Measurements from ENCODE around the gene EDEM2.
A peak's percentile ranks its signal among the peaks of the same experiment; 100 is the strongest.

The EDEM2 gene

GRCh38 chr20:35125753-35126152 lies 21.4 kb downstream of the EDEM2 start:
- DNase-seq: no peak

- DNase-seq: peak; percentile 52 to 60
These were observed 24.3 kb downstream of the EDEM2 start for GRCh38 chr20:35122756-35123405.

DNA sequence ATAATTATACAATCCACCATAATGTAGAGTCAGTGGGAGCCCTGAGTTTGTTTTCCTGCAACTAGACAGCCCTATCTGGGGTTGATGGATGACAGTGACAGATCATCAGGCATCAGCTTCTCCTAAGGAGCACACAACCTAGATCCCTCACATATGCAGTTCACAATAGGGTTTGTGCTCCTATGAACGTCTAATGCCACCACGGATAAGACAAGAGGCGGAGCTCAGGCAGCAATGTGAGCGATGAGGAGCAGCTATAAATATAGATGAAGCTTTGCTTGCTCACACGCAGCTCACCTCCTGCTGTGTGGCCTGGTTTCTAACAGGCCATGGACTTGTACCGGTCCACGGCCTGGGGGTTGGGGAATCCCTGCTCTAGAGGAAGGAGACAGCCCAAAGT lies 25.9 kb downstream of the EDEM2 start:
- no peak for DNase-seq

DNA sequence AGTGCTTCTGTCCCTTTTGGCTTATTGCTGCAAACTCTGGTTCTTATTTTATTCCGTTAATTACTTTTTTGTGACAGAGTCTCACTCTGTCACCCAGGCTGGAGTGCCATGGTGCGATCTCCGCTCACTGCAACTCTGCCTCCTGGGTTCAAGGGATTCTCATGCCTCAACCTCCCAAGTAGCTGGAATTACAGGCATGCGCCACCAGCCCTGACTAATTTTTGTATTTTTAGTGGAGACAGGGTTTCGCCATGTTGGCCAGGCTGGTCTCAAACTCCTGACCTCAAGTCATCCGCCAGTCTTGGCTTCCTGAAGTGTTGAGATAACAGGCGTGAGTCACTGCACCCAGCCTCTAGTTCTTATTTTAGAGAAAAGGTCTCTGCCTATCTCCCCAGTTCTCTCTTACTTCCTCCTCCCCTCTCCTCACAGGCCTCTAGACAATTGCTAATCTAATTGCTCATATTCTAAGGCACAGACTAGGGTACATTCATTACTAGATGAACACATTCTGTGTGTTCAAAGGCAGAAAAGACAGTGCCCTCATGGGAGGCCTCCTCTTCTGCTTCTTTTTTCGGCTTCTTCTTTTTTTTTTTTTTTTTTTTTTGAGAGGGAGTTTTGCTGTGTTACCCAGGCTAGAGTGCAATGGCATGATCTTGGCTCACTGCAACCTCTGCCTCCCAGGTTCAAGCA lies 27.0 kb downstream of the EDEM2 start:
- DNase-seq: peak; percentile 92 to 94

- DNase-seq: no peak
These were observed 29.5 kb downstream of the EDEM2 start for GRCh38 chr20:35117629-35118028.

DNA sequence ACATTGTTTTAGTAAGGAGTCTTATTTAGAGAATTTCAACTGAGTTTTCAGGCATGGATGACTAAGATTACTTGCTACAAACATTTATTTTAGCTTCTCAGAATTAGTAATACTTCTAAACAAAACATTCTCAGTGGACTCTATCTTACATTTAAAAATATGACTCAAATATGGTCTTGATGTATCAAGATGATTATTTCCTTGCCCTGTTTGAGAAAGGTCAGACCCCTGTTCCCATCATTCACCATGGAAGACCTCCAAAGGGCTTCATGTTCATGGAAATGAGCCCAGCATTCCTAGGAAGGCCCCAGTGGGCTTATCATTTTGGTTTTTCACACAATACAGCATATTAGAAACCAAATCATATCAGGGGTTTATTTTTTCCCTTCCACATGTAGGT lies 29.9 kb downstream of the EDEM2 start:
- no peak for DNase-seq

DNA sequence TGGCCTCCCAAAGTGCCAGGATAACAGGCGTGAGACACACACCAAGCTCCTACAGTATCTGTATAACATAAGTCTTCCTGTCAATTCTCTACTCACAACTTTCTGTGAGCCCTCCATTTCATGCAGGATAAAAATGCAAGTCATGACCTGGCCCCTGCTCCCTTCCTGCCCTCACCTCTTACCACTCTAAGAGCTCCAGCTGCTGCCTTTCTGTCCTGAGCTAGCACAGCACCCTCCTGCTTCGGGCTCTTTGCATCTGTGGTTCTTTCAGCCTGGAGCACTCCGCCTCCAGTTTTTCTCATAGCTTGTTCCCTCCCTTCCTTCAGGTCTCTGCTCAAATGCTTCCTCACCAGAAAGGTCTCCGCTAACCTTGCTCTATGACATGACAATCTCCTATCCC lies 30.9 kb downstream of the EDEM2 start:
- DNase-seq: no peak

DNA sequence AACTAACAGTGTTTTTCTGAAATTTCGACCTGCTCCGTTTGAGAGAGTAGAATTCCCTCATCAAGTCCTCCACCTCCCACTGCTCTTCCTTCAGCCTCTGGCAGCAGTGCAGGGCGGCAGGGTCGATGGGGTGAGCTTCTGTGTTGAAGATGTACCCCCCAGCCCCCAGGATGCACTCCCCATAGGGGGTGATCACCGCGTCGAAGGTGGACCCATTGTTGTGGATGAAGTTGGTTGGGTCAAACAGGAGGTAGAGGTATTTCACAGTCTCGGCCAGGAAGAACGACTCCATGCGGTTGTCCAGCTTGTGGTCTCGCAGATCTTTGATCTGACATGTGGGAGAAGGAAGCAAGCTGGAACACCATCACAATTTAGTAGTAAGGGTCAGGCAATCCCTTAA lies 31.5 kb downstream of the EDEM2 start:
- no peak for DNase-seq

- DNase-seq: peak; percentile 22 to 67
These were observed 34.9 kb downstream of the EDEM2 start for GRCh38 chr20:35112276-35112675.

GRCh38 chr20:35111141-35111888 lies 35.8 kb downstream of the EDEM2 start:
- peak; percentile 63 to 75 for DNase-seq

DNA sequence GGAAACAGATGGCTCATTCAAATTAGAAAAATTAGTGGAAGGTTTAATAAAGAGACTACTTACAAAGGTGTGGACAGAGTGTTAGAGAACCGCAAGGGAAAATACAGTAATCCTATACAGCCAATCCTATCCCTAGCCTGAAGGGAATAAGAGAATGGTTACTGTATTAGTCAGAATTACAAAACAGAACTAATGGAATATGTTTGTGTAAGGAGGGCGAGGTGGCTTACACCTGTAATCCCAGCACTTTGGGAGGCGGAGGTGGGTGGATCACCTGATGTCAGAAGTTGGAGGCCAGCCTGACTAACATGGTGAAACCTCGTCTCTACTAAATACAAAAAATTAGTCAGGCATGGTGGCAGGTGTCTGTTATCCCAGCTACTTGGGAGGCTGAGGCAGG lies 38.2 kb downstream of the EDEM2 start:
- DNase-seq: no peak

GRCh38 chr20:35106827-35107380 lies 40.2 kb downstream of the EDEM2 start:
- no peak for DNase-seq

DNA sequence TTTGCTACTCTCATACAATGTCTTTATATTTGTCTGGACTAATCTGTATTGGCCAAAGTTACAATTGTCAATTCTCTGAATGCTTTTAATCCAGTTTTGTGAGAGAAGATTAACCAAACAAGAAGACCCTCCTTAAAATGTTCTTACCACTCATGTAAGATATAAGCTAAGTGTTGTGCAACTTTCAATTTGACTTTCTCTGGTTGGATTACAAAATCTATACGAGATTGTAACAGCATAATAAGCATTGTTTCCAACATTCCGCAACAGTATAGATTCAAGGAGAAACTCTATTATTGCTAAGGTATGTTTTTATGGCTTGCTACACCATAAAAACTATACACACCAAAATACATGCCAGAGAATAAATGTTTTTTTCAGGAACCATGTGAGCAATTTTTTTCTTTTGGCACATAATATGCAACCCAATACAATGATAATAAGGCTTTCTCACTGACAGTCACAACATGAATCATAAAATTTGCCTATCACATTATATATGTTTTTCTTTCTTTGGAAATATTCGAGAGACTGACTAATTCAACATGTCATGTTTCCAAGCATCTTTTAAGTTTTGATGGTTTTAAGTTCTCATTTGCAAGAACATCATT lies 42.3 kb downstream of the EDEM2 start:
- DNase-seq: no peak

DNA sequence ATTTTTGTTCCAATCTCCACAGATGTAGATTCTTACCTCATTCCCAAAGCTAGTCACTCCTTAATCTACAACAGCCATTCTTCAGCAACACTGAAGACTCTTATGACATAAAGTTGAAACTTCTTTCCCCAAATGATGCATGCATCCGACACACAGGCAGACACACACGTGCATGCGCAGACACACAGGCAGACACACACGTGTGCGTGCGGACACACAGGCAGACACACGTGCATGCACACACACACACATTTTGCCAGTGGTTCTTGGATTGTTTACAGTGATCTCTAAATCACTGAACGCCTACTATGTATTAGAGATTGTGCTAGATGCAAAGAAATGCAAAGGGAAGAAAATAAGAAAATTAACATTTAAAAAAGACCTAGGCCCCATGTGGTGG lies 45.5 kb downstream of the EDEM2 start:
- DNase-seq: no peak

- DNase-seq: peak; percentile 11 to 35
These were observed 53.8 kb downstream of the EDEM2 start for GRCh38 chr20:35093267-35093884.

DNA sequence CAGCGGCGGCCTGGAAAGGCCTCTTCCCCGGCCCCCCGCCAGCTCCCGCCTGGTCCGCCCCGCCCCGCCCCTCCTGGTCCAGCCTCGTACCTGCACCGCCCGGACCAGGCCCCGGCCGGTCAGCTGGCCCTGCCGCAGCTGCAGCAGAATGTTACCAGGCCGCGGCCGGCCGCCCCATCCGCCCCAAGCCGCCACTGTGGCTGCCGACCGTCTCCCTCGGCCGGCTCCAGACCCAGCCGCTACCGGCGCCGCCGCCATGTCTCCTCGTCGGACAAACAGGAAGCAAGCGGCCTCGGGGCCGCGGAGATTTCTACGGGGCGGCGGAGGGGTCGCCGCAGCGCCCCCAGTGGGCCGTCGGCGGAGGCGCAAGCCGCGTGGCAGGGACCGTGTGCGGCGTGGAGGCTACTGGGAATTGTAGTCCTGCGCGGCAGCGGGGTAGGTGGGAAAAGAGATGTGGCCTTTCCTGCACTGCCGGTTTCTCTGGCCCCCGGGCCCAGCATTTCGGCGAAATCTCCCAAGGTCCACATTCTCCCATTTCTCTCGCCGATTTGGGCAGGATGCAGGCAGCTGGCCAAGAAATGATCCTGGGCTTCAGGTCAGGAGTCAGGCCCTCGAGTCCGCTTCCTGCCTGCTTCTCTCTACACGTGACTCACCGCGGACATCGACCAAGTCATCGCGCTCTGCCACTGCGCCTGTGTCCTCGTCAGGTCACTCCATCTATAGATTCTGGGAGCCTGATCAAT lies 54.4 kb downstream of the EDEM2 start, which contains the start of gene TRPC4AP:
Gene TRPC4AP (minus strand): TSS at position 284 of the 743 bp plus-strand sequence. CDS start 26 bp downstream, at position 258.
- peak; percentile 91 to 93 for DNase-seq

DNA sequence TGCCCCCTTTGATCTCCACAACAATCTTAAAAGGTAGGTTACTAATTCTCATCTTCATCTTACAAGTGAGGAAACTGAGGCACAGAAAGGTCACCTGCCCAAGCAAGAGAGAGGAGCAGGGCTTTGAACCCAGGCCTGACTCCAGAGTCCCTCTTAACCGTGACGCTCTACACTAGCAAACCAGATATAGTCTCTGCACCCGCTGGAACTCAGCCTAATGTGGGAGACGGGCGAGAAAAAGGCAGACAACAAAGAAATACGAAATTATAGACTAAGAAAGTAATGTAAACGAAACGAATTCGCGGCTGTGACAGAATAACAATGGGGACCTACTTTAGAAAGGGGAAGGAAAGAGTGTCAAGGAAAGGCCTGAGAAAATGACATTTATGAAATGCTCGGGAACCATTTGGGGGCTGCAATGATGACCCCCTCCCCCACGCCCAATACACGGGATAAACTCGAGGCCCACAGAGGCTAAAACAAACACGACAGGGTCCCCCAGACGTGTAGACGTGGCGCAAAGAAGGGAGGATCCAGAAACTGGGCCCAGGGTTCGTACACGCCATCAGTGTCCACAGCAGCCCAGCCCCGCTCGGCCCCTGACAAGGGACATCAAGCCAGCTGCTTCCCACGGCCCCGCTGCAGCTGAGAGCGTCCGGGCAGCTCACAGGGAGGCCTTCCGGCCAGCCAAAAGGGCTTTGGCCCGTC lies 55.2 kb downstream of the EDEM2 start:
- DNase-seq: peak; percentile 3 to 8

DNA sequence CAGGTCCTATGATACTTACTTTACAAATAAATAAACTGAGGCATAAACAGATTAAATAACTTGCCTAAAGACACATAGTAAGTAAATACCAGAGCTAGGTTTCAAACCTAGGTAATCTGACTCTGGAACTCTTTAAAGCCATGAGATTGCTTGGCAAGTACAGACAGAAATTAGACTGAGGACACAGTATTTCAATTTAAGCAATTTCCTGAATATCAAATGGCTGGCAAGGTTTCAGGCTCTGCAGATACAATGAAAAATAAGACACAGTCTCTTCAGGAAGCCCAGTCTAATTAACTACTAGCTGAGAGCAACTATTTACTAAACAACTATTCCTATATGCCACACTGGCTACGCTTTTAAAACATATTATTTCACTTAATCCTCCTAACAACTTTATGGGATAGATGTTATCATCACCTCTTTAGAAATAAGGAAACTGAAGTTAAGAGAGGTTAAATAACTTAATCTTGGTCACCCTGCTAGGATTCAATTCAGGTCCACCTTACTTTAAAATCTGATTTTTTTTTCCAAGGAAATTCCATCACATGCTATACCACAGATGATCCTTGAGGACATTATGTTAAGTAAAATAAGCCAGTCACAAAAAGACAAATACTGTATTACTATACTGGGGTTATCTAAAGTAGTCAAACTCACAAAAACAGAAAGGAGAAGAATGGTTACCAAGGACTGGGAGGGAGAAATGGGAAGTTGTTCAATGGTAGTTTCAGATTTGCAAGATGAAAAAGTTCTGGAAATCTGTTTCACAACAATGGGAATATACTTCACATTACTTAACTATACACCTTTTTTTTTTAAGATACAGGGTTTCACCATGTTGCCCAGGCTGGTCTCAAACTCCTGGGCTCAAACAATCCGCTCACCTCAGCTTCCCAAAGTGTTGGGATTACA lies 58.6 kb downstream of the EDEM2 start:
- peak in 1 of 2 donors; percentile 9 for DNase-seq

DNA sequence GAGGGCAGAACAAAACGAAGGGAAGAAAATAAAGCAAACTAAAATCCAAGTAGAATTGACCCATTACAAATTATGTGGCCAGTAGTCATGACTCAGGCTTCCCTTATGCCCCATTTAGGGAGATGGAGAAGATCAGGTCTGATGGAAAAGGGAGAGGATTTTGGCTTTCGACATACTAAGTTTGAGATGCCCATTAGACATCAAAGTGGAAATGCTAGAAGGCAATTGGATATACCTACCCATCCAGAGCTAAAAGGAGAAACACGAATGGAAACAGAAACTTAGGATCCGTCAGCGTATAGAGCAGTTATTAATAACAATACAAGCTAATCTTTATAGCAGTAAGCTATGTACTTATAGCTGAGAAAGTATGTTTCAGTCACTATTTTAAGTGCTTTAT lies 59.3 kb downstream of the EDEM2 start:
- no peak for DNase-seq

DNA sequence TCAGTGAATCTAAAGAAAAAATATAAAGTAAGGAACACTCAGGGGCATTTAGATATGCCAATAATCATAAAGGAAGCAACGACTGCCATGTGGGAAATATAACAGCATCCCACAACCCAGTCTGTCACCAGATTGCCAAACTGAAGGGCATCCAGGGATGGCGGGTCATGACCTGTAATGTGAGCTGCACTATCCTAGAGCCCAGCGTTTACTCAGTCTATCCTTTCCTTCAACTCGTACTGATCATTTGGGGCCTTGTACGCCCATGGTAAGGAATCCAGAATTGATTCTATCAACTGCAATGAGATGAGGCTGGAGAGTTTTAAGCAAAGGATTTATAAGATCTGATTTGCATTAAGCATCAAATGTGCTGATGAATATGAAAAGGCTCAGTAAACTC lies 59.8 kb downstream of the EDEM2 start:
- DNase-seq: no peak

Measured in inflammatory macrophage (primary cell).